GM12891 (cell line): ENCODE data around the gene PPP1R13B.
"Not testable (repeated sequence)": the region's sequence is repeated elsewhere in the genome, so short reads cannot be mapped to it uniquely, and the experiment has no call there.

Experiments used
- DNase-seq: peaks from one replicate; pipeline ENCODE4 v3.0.0; 2011; ENCODE audit warnings: low spot score; ENCODE audit not compliant: insufficient read length
- FAIRE-seq: peaks from 2 replicates; lab custom pipeline; 2011; peaks lifted over from hg19 to GRCh38; lab: Jason Lieb, UNC
- PAX5 ChIP-seq: IDR thresholded peaks from 2 replicates; pipeline ENCODE4 v1.6.1; 2011; ENCODE audit warnings: low read length, moderate library complexity, mild to moderate bottlenecking; ENCODE audit not compliant: insufficient read depth, severe bottlenecking
- POLR2A ChIP-seq: IDR thresholded peaks from 2 replicates; pipeline ENCODE4 v1.6.1; 2011; ENCODE audit warnings: low read depth, low read length, control low read depth
- POLR2AphosphoS5 ChIP-seq: IDR thresholded peaks from 2 replicates; pipeline ENCODE4 v1.6.1; 2011; ENCODE audit warnings: low read depth, low read length, control low read depth
- POU2F2 ChIP-seq: IDR thresholded peaks from 2 replicates; pipeline ENCODE4 v1.6.1; 2011; ENCODE audit warnings: low read depth, mild to moderate bottlenecking, control low read depth, low read length, moderate library complexity
- SPI1 ChIP-seq: IDR thresholded peaks from 2 replicates; pipeline ENCODE4 v1.6.1; 2011; ENCODE audit warnings: low read depth, low read length, control low read depth
- TAF1 ChIP-seq: IDR thresholded peaks from 2 replicates; pipeline ENCODE4 v1.6.1; 2011; ENCODE audit warnings: low read depth, low read length, control low read depth

Gene PPP1R13B

DNA sequence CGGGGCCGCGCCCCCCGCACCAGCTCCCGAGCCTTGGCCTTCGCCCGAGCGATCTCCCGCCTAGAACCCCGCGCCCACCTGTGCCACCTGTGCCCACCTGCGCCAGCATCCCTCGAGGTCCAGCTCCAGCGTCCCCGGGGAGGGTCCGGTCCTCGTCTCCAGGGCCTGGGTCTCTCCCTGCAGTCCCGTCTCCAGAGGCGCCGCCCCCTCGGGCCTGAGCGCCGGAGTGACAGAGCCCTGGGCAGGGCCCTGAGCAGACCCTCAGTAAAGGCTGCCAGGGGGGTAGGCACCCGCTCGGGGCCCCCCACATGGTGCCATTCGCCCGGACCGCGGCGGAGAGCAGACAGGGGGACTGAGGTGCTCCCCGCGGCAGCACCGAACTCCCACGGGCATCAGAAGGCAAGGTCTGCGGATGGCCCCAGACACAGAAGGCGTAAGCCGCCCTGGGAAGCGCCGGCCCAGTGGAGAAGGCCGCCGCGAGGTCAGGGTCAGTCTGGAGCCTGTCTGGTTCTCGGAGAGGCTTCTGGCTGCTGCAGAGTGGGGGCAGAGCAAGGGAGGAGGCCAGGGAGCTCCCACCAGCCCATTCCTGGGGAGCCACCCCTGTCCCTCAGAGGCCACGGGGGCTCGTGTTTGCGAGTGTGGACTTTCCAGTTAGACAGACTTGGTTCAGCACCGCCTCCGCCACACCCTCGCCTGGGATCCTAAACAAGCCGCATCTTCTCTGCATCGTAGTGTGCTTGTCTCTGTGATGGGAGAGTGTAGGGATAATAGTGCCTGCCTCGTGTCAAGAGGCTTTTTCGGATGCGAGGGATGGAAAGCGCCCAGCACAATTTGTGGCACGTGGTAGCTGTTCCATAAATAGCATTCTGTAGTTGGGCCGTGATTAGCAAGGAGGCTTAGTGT is 1.1 kb upstream of the PPP1R13B start:
- DNase-seq (no peak), FAIRE-seq (no peak)
- TF ChIP-seq POLR2AphosphoS5 (no peak), PAX5 (no peak), TAF1 (no peak), SPI1 (no peak), POLR2A (no peak), POU2F2 (no peak)

- FAIRE-seq (peak; percentile 89), DNase-seq (peak; percentile 53)
- no peak for TF ChIP-seq TAF1
- TF ChIP-seq POU2F2, result no peak
- no peak for TF ChIP-seq PAX5
- no peak for TF ChIP-seq SPI1
- no peak for TF ChIP-seq POLR2AphosphoS5
Observed at GRCh38 chr14:103846543-103847450, 578 bp downstream of the PPP1R13B start.

- FAIRE-seq (no peak), DNase-seq (no peak)
- TF ChIP-seq TAF1, result no peak
- TF ChIP-seq POLR2AphosphoS5, result no peak
- TF ChIP-seq POLR2A, result no peak
- no peak for TF ChIP-seq POU2F2
- no peak for TF ChIP-seq SPI1
- no peak for TF ChIP-seq PAX5
Observed at GRCh38 chr14:103846097-103846496, 1.3 kb downstream of the PPP1R13B start.

DNA sequence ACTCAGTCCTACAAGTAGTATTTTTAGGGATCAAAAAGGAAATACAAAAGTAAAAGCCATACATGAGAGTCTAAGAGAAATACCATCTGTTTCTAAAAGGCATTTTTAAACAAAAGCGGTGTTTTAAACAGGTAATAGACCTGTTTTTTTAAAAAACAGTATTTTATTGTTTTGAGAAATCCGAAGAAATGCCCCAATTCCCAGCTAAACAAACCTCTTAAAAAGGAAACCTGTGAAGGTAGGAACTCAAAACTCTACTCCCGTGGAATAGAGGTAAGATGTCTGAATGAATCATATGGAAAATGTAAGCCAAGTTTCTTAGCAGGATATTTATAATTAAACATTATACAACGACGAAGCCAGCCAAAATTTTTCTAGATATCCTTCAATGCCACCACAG is 2.0 kb downstream of the PPP1R13B start:
- DNase-seq, result no peak
- TF ChIP-seq POU2F2 (no peak), SPI1 (no peak), TAF1 (no peak), POLR2AphosphoS5 (no peak), PAX5 (no peak), POLR2A (no peak)
- FAIRE-seq, result no peak

GRCh38 chr14:103841265-103841664 is 6.1 kb downstream of the PPP1R13B start:
- DNase-seq, FAIRE-seq: not testable (repeated sequence)

DNA sequence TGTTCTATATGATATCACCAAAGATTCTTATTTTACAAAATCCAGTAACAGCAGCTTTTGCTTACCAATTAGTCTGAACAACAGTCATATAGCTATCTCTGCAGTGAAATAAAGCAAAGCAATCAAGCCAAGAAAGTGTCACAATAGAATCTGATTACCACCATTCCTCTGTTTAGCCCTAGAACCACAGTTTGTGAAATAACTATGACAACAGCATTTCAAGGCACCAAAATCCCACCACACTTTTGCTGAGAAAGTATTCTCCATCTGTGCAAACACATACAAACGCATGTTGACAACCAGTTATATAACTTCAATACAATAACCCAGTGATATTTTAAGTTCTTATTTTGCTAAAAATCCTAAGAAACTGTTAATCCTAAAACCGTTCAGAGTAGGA is 7.4 kb downstream of the PPP1R13B start:
- no peak for FAIRE-seq
- no peak for DNase-seq
- TF ChIP-seq POU2F2, result no peak
- no peak for TF ChIP-seq TAF1
- TF ChIP-seq POLR2A, result no peak
- TF ChIP-seq PAX5, result no peak
- TF ChIP-seq POLR2AphosphoS5, result no peak

- TF ChIP-seq POLR2A (no peak), PAX5 (no peak), TAF1 (no peak), POU2F2 (no peak), SPI1 (no peak)
- FAIRE-seq (no peak), DNase-seq (no peak)
Observed at GRCh38 chr14:103839579-103839978, 7.8 kb downstream of the PPP1R13B start.

DNA sequence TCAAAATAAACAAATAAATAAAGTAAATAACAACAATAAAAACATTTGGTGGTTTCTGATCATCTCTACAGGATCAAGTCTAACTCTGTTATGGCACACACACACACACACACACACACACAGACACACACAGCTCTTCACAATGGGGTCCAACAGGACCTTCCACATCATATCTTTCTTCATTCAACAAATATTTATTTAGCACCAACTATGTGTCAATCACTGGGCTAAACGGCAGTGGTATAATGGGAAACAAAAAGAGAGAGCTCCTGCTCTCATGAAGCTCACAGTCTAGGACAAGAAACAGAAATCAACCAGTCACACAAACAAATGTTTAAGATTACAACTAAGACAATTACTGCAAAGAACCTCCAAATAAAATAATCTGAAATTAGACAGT is 9.3 kb downstream of the PPP1R13B start:
- no peak for DNase-seq
- TF ChIP-seq POLR2A (no peak), TAF1 (no peak), SPI1 (no peak), POLR2AphosphoS5 (no peak), POU2F2 (no peak), PAX5 (no peak)
- FAIRE-seq, result no peak

- TF ChIP-seq PAX5, result no peak
- no peak for TF ChIP-seq POU2F2
- TF ChIP-seq SPI1, result no peak
- TF ChIP-seq POLR2A, result no peak
- no peak for TF ChIP-seq POLR2AphosphoS5
- DNase-seq, result no peak
- FAIRE-seq, result peak; percentile 72
Observed at GRCh38 chr14:103836976-103837725, 10.2 kb downstream of the PPP1R13B start.
